ENCODE measurements around the gene UBE2N. TPM values are rescaled to one million over a fixed set of nuclear protein-coding genes. Genes with fewer than 3 reads are reported as not detected.
"Not testable (repeated sequence)": the region's sequence is repeated elsewhere in the genome, so short reads cannot be mapped to it uniquely, and the experiment has no call there.

UBE2N gene
- total and polyA plus RNA-seq, 3 donors from 2014 or later: 99.4 to 368 (median 181) TPM

GRCh38 chr12:93380480-93381121 is 61.1 kb downstream of the UBE2N start:
- 45 to 52% methylated on average over 2 of the region's 2 CpGs for WGBS, 2 donors
- Histone ChIP-seq H3K27me3 (no peaks in the 10 kb centered on the region), H3K9me3 (no peaks in the 10 kb centered on the region), H3K4me1 (peaks cover 7% of the 10 kb centered on the region), H3K27ac (peak overlapping the region in 1 of 2 donors; percentile 7), H3K4me3 (peak overlapping the region in 1 of 2 donors; percentile 95), H3K36me3 (ENCODE audit: low read depth, missing control alignments) (no peaks in the 10 kb centered on the region)
- TF ChIP-seq CTCF (IDR thresholded peaks at IDR 0.05) (peak in 1 of 3 experiments; percentile 21), POLR2A (IDR thresholded peaks at IDR 0.05) (no peak)
- no peak for DNase-seq
- intact Hi-C loops (cut with DNase I; ENCODE audit: low total_unique reads): no loop called here

- no peaks in the 10 kb centered on the region for H3K27me3 ChIP-seq
- TF ChIP-seq CTCF (IDR thresholded peaks at IDR 0.05) (no peak), POLR2A (IDR thresholded peaks at IDR 0.05) (no peak)
- no peak for DNase-seq
- H3K4me3 ChIP-seq: peak overlapping the region; percentile 67 to 95
- intact Hi-C loops (cut with DNase I; ENCODE audit: low total_unique reads): no loop called here
- no peaks in the 10 kb centered on the region for H3K9me3 ChIP-seq
- no peaks in the 10 kb centered on the region for H3K36me3 ChIP-seq (ENCODE audit: low read depth, missing control alignments)
- peak overlapping the region; percentile 84 to 93 for H3K27ac ChIP-seq
- H3K4me1 ChIP-seq: peaks cover 7% of the 10 kb centered on the region
Measured at GRCh38 chr12:93379981-93380361, 61.8 kb downstream of the UBE2N start.

GRCh38 chr12:93379326-93379980 is 62.3 kb downstream of the UBE2N start:
- no peak for TF ChIP-seq CTCF (IDR thresholded peaks at IDR 0.05)
- no peak for TF ChIP-seq POLR2A (IDR thresholded peaks at IDR 0.05)
- WGBS, 2 donors: 15 to 26% methylated on average over 8 of the region's 8 CpGs
- Histone ChIP-seq H3K36me3 (ENCODE audit: low read depth, missing control alignments) (no peaks in the 10 kb centered on the region), H3K4me3 (peak overlapping the region; percentile 67 to 95), H3K27ac (peak overlapping the region; percentile 84 to 93), H3K9me3 (no peaks in the 10 kb centered on the region), H3K27me3 (no peaks in the 10 kb centered on the region), H3K4me1 (peaks cover 10% of the 10 kb centered on the region)
- DNase-seq: no peak
- intact Hi-C loops (cut with DNase I; ENCODE audit: low total_unique reads): no loop called here

- Histone ChIP-seq H3K9me3 (no peaks in the 10 kb centered on the region), H3K27me3 (no peaks in the 10 kb centered on the region), H3K4me1 (peaks cover 13% of the 10 kb centered on the region), H3K4me3 (peak overlapping the region; percentile 67 to 95), H3K36me3 (ENCODE audit: low read depth, missing control alignments) (no peaks in the 10 kb centered on the region), H3K27ac (peak overlapping the region; percentile 84 to 93)
- intact Hi-C loops (cut with DNase I; ENCODE audit: low total_unique reads): no loop called here
- TF ChIP-seq CTCF (IDR thresholded peaks at IDR 0.05) (no peak), POLR2A (IDR thresholded peaks at IDR 0.05) (no peak)
- no peak for DNase-seq
- WGBS, 2 donors: 1 to 8% methylated on average over 4 of the region's 4 CpGs
Measured at GRCh38 chr12:93378998-93379325, 62.8 kb downstream of the UBE2N start.

- 0% methylated on average over 31 to 42 of the region's 64 CpGs for WGBS, 2 donors
- H3K36me3 ChIP-seq (ENCODE audit: low read depth, missing control alignments); intact Hi-C loops (cut with DNase I; ENCODE audit: low total_unique reads); H3K27me3 ChIP-seq; H3K9me3 ChIP-seq: not testable (repeated sequence)
- H3K27ac ChIP-seq: peak overlapping the region; percentile 84 to 93
- peak; percentile 47 for DNase-seq
- peak overlapping the region; percentile 67 to 95 for H3K4me3 ChIP-seq
- peaks cover 19% of the 10 kb centered on the region for H3K4me1 ChIP-seq
Measured at GRCh38 chr12:93378196-93378997, 63.4 kb downstream of the UBE2N start.
